ENCODE data around the gene NAGK.

- no peak for TF ChIP-seq CTCF (IDR thresholded peaks at IDR 0.05; ENCODE audit: insufficient read depth, low read length, poor library complexity, severe bottlenecking)
- no peak for TF ChIP-seq EZH2phosphoT487 (conservative IDR thresholded peaks at IDR 0.05; ENCODE audit: low read length)
These were observed 35.4 kb downstream of the NAGK start for GRCh38 chr2:71103809-71104208.

Data from SU-DHL-6 (cell line).